GM19035 (cell line): ENCODE data around the gene ASXL3.
A peak's percentile ranks its signal among the peaks of the same experiment; 100 is the strongest.

ENCODE experiments used
- ATAC-seq: cut with Tn5 transposase; IDR thresholded peaks from one replicate; pipeline ENCODE4 v1.9.1; 2021; ENCODE audit not compliant: unreplicated experiment

ASXL3 gene

DNA sequence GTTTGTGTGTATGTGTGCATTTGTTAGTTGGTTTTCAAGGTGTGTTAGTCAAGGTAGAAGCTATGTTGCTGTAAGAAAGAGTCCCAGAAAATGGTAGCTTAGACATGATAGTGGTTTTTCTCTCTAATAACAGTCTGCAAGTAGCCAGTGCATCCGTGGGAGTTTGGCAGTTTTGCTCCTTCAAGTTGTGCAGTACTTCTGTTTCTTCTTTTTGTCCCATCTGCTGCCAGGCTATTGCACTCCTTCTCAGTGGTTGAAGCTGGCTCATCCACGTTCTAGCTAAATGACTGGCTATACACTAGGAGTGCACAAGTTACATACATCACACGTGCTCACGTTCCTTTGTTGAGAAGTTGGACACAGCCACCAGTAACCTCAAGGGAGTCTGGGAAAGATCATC lies 134.7 kb downstream of the ASXL3 start:
- no peak for ATAC-seq

DNA sequence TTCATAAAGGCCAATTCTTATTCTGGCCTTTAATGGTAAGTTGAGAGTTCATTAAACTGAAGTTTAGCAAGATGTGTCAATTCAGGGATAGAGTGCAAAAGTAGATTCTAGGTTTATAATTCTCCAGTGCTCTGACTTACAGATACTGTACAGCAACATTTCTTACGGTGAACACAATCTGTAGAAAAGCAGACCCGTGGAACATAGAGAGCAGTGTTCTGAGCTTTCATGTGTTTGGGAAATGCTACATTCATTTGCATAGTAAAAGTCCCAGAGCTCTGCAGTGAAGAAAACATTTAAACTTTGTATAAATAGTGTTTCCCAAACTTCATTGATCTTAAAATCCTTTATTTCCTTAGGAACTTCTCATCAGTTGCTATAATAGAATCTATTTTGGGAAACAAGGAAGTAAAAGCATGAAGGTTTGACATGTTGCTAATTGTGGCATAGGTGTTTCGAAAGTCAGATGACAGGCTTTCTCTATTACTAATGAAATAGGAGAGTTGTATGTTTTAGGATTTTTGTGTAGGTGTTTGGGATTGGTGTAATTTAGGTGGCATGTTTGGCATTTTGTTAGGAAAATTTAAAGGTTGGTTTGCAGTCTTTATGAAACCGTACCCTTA lies 138.2 kb downstream of the ASXL3 start:
- no peak for ATAC-seq

DNA sequence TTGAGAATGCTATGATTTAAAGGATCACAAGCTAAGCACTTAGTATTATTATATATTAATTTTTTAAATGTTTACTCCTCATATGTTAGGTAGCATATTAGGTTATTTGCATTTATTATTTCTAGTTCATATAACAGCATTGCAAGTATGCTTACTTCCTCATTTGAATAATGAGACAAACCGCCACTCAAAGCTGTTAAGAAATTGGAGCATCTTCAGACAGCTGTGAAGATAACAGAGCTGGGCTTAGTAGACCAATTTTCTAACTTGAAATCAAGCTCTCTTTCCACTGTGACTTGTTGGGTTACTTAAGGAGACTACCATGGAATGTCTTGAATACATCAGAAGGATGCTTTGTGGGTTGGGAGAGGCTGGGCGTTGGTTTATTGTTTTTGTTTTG lies 139.3 kb downstream of the ASXL3 start:
- ATAC-seq: no peak

DNA sequence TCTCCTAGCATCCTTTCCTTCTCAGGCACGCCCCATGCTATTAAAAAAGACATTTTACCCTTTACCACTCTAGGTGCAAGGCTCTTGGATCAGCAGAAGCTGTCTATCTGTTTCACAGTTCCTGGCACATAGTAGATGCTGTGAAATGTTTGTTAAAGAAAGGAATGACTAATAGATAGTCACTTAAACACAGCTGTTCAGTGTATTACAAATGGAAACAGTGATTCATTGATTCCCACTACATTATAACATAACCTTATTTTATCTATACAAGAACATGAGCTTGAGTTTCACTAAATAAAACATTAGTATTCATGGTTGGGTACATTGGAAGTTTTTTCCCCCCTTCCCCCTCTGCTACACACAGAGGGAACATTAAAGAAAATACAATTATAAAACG lies 142.1 kb downstream of the ASXL3 start:
- no peak for ATAC-seq

DNA sequence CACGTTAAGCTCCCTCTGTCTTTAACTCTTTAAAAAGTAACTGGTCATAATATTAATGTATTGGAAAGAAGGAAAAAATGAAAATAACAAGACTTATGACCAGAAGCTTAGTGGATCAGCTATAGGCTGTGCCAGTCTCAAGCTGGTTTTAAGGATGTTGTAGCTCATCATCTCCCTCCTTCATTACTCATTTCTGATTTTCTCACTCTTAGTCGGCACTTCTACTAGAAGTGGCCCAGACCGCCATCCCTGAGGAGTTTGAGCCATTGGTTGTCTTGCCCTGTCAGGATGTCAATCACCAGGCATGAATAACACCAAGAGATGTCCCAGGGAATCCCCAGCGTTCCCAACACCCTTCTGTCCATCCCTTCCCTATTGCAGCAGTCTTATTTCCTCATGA lies 151.5 kb downstream of the ASXL3 start:
- ATAC-seq: peak; percentile 57

DNA sequence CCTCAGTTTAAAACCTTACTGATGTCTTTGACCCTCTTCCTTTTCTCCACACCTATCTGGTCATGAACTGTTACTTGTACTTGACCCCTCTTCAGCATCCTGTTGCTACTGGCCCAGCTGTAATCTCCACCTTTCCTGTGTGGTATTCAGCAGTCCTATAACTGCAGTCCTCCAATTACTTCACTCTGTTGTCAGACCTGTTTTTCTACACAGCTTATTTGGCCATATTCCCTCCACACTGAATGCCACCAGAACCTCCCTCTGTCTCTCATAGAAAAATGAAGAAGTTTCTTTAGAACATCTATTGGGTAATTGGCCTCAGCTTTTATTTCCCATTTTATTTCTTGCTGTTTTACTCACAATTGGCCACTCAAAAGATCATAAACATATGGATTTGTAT lies 155.4 kb downstream of the ASXL3 start:
- no peak for ATAC-seq

DNA sequence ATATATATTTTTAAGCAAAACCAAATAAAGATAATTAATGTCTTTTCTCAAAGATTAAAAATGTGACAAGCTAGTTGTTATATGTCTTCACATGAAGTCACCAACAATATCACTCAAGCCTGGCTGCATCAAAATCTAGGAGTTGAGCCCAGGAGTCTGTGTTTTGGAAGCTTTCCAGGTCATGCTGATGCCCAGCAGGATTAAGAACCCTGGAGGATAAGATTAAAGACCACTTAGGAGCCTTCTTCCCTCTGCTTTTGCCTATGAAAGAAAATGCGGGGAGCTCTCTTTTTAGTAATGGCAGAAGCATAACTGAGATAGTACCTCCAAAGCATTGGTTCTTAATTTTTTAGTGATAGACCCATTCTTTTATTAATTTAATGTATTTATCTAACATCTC lies 157.4 kb downstream of the ASXL3 start:
- no peak for ATAC-seq

DNA sequence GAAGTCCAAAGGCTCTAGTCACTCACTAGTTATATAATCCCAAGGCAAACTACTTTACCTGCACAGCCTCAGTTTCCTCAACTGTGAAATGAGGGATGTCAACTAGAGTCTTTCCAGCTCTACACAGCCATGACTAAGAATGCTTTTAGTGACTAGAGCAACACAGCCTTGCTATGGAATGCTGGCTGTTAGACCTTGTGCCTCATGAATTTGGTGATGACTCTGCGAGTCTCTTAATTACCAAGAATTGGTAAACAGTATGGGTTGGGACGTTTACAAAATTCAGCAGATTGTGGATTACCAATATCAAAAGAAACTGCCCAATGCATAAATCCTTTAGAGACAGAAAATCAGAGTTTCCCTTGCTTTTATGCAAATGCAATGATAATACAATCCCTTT lies 163.7 kb downstream of the ASXL3 start:
- ATAC-seq: no peak

DNA sequence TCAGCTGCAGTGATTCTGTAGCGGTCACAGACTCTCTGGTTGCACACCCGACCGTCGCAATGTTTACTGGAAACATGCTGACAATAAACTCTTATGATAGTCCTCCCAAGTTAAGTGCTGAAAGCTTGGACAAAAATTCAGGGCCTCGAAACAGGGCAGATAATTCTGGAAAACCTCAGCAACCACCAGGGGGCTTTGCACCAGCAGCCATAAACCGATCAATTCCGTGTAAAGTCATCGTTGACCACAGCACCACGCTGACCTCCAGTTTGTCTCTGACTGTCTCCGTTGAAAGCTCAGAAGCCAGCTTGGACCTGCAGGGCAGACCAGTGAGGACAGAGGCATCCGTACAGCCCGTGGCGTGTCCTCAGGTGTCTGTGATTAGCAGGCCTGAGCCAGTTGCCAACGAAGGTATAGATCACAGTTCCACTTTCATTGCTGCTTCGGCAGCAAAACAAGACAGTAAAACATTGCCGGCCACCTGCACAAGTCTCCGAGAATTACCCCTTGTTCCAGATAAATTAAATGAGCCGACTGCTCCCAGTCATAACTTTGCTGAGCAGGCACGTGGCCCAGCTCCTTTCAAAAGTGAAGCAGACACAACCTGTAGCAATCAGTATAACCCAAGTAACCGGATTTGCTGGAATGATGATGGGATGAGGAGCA lies 166.1 kb downstream of the ASXL3 start:
- ATAC-seq: no peak

DNA sequence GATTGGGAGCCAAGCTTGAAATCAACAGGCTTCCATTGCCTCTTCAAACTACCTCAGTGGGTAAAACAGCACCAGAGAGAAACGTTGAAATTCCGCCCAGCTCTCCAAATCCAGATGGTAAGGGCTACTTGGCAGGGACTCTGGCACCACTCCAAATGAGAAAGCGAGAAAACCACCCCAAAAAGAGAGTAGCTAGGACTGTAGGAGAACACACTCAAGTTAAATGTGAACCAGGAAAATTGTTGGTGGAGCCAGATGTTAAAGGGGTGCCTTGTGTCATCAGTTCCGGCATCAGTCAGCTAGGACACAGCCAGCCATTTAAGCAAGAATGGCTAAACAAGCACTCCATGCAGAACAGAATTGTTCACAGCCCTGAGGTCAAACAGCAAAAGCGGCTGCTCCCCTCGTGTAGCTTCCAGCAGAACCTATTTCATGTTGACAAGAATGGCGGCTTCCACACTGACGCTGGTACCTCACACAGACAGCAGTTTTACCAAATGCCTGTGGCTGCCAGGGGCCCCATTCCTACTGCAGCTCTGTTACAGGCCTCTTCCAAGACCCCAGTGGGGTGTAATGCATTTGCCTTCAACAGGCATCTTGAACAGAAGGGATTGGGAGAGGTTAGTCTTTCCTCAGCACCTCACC lies 167.3 kb downstream of the ASXL3 start:
- no peak for ATAC-seq

DNA sequence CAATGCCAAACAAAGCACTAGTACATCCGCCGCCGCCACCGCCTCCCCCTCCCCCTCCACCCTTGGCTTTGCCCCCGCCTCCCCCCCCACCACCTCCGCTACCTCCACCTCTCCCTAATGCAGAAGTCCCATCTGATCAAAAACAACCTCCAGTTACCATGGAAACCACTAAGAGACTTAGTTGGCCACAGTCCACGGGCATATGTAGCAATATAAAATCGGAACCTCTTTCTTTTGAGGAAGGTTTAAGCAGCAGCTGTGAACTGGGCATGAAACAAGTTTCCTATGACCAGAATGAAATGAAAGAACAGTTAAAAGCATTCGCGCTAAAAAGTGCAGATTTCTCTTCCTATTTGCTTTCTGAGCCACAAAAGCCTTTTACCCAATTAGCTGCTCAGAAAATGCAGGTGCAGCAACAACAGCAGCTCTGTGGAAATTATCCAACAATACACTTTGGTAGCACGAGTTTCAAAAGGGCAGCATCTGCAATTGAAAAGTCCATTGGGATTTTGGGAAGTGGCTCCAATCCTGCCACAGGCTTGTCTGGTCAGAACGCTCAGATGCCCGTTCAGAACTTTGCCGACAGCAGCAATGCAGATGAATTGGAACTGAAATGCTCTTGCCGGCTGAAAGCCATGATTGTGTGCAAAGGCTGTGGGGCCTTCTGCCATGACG lies 168.0 kb downstream of the ASXL3 start:
- ATAC-seq: no peak

DNA sequence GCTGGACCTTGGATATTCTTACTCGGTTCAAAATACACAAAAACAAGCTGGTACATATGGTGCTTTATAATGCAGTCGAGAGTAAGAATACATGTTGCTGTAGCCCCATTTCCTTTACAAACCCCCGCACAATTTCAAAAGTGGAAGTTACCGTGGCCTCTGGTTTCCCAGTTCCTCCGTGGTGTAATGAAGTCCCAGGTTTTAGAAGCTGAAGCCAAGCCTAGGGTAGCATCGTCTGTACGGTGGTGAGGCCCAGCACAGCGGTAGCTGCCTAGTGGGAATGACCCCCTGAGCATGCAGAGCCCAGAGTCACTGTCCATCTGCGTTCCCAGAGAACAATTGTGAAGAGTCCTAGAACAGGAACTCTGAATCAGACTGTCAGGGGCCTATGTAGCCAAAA lies 171.8 kb downstream of the ASXL3 start:
- no peak for ATAC-seq

DNA sequence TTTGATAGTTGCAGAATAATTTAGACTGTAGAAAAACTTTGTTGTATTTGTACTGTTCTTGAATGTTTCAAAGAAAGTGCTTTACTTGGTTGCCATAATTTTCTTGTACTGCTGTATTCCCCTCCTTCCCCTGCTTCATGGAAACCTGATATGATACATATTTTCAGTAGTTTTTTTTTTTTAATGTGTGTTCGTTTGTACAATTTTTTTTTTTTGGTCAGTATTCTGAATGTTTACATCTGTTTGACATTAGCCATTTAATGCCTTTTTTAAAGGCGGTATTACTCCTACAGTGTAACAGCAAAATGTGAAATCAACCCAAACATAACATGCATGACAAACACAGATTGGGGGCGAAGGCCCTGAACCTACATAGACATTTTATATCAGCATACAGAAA lies 172.3 kb downstream of the ASXL3 start:
- ATAC-seq: no peak

DNA sequence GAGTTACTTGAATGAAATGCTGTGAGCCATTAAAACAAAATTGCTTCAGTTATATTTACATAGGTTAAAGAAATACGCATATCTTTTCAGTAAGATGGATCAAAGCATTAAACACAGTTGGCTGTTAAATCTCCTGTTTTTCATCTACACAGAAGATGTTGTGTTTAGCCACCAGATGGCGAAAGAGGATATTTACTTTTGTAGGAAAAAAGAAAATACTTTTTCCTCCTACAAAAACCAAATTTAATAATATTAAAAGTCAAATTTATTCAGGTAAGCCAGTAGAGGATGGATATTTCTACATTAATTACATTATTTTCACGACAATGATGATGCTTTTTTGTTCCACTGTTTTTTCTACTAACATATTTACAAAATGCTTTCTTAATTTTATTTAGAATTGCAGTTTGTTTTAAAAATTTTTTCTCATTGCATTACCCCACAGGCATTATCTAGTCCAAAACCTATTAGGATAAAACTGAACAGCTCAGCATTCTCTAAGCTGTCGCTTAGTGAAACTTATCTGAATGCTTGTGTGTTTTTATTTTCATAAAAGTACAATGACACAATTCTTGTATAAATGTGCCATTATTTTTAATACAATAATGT lies 173.7 kb downstream of the ASXL3 start:
- no peak for ATAC-seq

DNA sequence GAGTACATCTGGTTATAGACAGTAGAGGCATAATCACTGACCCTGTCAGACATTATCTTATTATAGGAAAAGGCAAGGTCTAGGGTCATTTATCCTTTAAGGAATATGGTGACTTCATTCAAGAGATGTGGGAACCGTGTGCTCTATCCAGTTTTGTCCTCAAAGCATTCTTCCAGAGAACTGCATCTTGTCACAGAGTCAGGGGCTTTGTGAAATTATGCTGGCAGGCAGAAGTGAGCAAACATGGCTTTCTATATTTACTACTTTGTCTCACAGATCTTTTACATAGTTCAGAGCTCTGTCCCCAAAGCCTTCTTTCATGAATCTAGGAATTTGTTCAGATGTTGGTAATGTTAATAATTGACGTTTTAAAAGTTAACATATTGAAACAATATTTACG lies 177.4 kb downstream of the ASXL3 start:
- ATAC-seq: no peak

DNA sequence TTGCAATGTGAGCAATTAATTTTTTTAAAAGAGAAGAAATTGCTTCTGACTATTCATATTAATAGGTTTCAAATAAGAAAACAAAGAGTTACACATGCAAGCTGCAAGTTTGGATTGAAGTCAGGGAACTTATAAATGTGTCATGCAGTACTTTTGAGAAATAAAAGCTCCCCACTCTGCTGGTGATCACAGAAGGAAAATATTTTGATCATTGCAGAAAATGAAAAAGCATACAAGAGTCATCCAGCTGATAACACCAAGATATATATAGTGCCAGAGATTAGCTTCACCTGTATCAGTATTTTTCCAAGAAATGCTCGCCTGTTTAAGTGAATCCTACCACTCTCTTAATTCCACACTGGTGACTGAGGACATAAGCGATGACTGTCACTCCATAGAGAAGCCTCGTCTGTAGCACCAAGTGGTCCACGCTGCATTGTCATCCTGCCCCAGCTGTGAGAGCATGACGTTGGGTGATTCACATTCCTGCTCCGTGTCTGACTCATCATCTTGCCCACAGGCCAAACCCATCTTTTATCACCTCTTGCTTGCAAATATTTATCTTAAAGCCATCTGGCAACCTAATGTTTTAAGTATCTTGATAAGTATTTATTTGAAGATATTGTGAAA lies 178.0 kb downstream of the ASXL3 start:
- ATAC-seq: no peak

DNA sequence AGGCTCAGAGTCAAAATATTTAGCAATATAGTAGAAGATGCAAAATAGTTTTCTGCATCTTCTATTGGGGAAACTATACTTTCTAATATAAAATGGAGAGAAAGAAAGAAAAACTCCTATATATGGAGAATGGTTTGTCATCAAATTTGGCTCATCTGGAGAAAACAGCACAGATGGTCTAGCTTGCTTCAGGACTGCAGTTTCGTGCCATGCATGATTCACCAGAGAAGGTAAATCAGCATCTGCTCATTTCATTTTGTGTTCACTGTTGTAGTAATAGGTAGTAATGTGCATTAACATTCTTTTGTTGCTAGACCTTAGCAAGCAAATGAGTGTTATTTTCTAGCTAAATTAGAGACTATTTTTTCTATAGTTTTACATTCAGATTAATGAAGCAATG lies 179.0 kb downstream of the ASXL3 start:
- no peak for ATAC-seq

DNA sequence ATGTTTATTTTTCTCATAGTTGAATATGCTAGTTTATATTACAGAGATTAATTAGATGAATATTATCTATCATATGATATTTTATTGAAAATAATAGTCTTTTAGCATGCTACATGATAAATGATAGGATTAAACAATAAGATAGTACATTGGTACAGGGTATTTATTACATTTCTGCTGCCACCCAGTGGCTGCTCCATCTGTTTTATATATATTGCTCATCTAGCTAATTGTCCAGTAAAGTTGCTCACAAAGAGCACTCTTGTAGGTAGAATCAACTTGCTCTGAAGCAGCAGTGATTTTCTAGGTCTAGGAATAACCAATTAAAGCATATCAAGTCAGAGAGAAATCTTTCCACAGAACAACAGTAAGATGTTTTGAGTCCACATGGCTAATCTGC lies 183.3 kb downstream of the ASXL3 start:
- no peak for ATAC-seq

DNA sequence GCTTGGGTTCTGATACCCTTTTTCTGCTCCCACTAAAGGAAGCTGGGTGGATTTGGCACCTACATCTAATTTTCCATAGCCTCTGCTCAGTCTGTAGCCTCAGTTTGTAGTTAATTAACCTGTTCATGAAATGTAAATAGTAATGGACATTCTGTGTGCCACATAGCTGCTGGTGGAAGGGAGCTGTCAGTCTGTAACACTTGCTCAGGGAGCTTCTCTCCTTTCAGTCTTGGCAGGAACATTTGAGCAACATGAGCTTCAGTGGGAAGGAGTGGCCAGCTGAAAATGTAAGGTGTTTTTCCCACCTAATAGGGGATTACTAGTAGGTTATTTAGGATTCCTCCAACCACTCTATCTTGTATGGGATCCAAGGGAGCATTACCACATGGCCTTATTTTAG lies 203.4 kb downstream of the ASXL3 start:
- ATAC-seq: no peak
